ENCODE results near the gene MANEA. TPM values are rescaled to one million over a fixed set of nuclear protein-coding genes. Genes with fewer than 3 reads are reported as not detected.

The MANEA gene
- total and polyA plus RNA-seq, 2 experiments from 2014 or later = 12.3 to 16.5 TPM

DNA sequence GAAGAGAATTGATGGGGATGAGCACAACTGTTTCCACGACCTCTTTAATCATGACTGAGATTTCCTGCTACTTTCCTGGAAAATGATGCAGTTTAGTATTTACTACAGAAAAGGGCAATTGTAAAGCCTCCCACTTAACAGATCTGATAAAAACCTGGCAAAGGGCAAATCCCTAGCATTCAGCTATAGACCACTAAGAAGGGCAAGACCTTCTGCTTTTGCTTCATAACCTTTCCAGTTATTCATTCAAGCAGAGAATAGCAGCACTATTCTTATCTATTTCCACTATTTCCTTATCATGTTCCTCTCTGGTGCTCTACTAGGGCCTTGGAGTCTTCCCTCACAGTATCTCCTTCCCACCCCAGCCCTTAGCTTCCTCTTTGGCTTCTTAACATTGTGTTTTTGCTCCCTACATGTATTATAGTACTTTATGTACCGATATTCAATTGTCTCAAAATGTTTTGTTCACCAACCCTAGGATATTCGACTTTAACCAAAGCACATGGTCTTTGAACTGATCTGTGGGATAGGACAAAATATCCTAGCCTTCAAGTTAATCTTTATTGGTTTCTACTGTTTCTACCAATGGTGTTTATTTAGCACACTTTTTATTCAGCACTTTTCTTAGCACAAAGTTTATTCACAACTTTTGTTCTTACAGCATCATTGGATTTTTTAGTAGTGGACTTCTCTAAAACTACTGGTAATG lies 32.7 kb upstream of the MANEA start:
- in situ Hi-C loops (cut with MboI) = no loop called here
- Histone ChIP-seq H3K4me1 (ENCODE audit: insufficient read depth) (no peaks in the 10 kb centered on the region), H3K36me3 (ENCODE audit: low read depth) (no peaks in the 10 kb centered on the region), H3K27me3 (replicated peaks; ENCODE audit: insufficient read depth) (no peaks in the 10 kb centered on the region), H2AFZ (no peak overlapping the region), H3K9ac (no peak overlapping the region), H3K4me2 (ENCODE audit: unreplicated experiment) (no peak overlapping the region), H4K20me1 (ENCODE audit: insufficient read depth) (no peaks in the 10 kb centered on the region), H3K4me3 (no peak overlapping the region), H3F3A (ENCODE audit: insufficient read depth) (no peaks in the 10 kb centered on the region), H3K79me2 (ENCODE audit: insufficient read depth) (no peaks in the 10 kb centered on the region), H3K9me3 (ENCODE audit: low read depth) (no peaks in the 10 kb centered on the region), H3K9me2 (ENCODE audit: insufficient read depth) (no peaks in the 10 kb centered on the region), H3K27ac (no peak overlapping the region)
- TF ChIP-seq EZH2 (IDR thresholded peaks at IDR 0.05; ENCODE audit: insufficient read depth, poor library complexity, severe bottlenecking) (no peak), EZH2phosphoT487 (IDR thresholded peaks at IDR 0.05; ENCODE audit: insufficient read depth, low read depth) (no peak)
- DNase-seq = no peak
- WGBS, 2 experiments (ENCODE audit: low coverage in 1 of 2, low lambda C conversion rate in 2 of 2, missing lambda C conversion rate in 2 of 2) = 26 to 27% methylated on average over 3 of the region's 3 CpGs

DNA sequence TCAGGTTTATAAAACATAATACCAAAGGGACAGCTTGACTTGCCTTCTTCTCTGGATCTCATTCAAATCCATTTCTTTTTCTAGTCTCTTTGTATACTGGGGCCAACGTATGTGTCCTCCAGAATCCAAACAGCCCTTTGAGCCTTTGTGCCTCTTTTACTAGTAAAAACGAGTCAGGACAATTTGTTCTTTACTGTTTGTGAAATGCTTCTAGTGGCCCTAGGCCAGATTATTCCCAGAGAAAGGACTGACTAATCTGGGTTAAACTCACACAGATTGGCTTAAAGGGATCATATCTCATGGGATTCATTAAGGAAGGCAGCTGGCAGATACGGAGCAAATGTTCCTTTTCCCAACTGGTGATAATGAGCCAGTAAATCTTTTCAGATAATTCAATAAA lies 32.1 kb upstream of the MANEA start:
- TF ChIP-seq EZH2phosphoT487 (IDR thresholded peaks at IDR 0.05; ENCODE audit: insufficient read depth, low read depth) (no peak), EZH2 (IDR thresholded peaks at IDR 0.05; ENCODE audit: insufficient read depth, poor library complexity, severe bottlenecking) (no peak)
- H4K20me1 ChIP-seq (ENCODE audit: insufficient read depth) = no peaks in the 10 kb centered on the region
- no peaks in the 10 kb centered on the region for H3K79me2 ChIP-seq (ENCODE audit: insufficient read depth)
- no peaks in the 10 kb centered on the region for H3K4me1 ChIP-seq (ENCODE audit: insufficient read depth)
- H3F3A ChIP-seq (ENCODE audit: insufficient read depth) = no peaks in the 10 kb centered on the region
- H3K9me2 ChIP-seq (ENCODE audit: insufficient read depth) = no peaks in the 10 kb centered on the region
- H3K27me3 ChIP-seq (replicated peaks; ENCODE audit: insufficient read depth) = no peaks in the 10 kb centered on the region
- no peaks in the 10 kb centered on the region for H3K36me3 ChIP-seq (ENCODE audit: low read depth)
- no peak overlapping the region for H3K9ac ChIP-seq
- H3K4me3 ChIP-seq = no peak overlapping the region
- H2AFZ ChIP-seq = no peak overlapping the region
- no peaks in the 10 kb centered on the region for H3K9me3 ChIP-seq (ENCODE audit: low read depth)
- no peak for DNase-seq
- H3K4me2 ChIP-seq (ENCODE audit: unreplicated experiment) = no peak overlapping the region
- no peak overlapping the region for H3K27ac ChIP-seq
- 1 to 3% methylated on average over 3 of the region's 3 CpGs for WGBS, 2 experiments (ENCODE audit: low coverage in 1 of 2, low lambda C conversion rate in 2 of 2, missing lambda C conversion rate in 2 of 2)
- in situ Hi-C loops (cut with MboI) = no loop called here

DNA sequence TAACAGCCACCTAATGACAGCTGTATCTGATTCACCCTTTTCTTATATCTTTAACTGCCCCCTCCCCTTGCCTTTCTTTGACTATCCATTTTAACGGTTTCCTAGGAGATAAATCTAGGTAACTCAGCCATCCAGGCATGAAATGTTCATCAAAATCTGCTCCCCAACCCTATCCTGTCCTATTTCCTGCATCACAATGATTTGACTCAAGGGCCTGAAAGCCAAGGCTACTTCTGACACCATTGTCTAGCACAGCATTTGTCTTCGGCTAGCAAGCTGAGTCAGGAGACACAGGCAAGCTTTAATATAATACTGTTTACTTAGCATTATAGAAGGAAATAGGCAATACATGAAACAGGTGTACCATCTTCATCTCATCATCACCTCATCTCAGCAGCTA lies 31.6 kb upstream of the MANEA start:
- in situ Hi-C loops (cut with MboI) = no loop called here
- no peak overlapping the region for H3K4me2 ChIP-seq (ENCODE audit: unreplicated experiment)
- TF ChIP-seq EZH2 (IDR thresholded peaks at IDR 0.05; ENCODE audit: insufficient read depth, poor library complexity, severe bottlenecking) (no peak), EZH2phosphoT487 (IDR thresholded peaks at IDR 0.05; ENCODE audit: insufficient read depth, low read depth) (no peak)

DNA sequence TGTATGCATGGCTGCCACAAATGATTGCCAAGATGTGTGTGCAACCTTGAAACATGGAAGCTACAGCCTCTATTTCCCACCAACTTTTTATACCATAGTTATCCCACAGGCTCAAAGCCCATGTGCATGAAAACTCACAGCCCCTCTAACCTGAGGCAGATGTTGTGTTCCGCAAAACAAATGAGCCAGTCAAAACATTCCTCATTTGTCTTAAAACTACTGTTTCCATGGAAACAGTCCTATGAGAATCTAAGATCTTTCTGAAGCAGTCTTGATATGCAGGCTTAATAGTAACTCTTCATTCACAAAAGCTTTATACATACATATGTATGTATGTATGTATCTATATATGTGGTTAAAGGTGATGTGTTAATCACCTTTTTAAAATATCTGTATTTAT lies 31.2 kb upstream of the MANEA start:
- Histone ChIP-seq H3K79me2 (ENCODE audit: insufficient read depth) (no peaks in the 10 kb centered on the region), H3K27me3 (replicated peaks; ENCODE audit: insufficient read depth) (no peaks in the 10 kb centered on the region), H4K20me1 (ENCODE audit: insufficient read depth) (no peaks in the 10 kb centered on the region), H3K27ac (no peak overlapping the region), H3K9me2 (ENCODE audit: insufficient read depth) (no peaks in the 10 kb centered on the region), H3K9ac (no peak overlapping the region), H3K4me1 (ENCODE audit: insufficient read depth) (no peaks in the 10 kb centered on the region), H3K4me2 (ENCODE audit: unreplicated experiment) (no peak overlapping the region), H2AFZ (no peak overlapping the region), H3K4me3 (no peak overlapping the region), H3F3A (ENCODE audit: insufficient read depth) (no peaks in the 10 kb centered on the region), H3K9me3 (ENCODE audit: low read depth) (no peaks in the 10 kb centered on the region), H3K36me3 (ENCODE audit: low read depth) (no peaks in the 10 kb centered on the region)
- in situ Hi-C loops (cut with MboI) = no loop called here
- TF ChIP-seq EZH2phosphoT487 (IDR thresholded peaks at IDR 0.05; ENCODE audit: insufficient read depth, low read depth) = no peak
- no peak for TF ChIP-seq EZH2 (IDR thresholded peaks at IDR 0.05; ENCODE audit: insufficient read depth, poor library complexity, severe bottlenecking)
- 29 to 53% methylated on average over 1 of the region's 1 CpG for WGBS, 2 experiments (ENCODE audit: low coverage in 1 of 2, low lambda C conversion rate in 2 of 2, missing lambda C conversion rate in 2 of 2)
- DNase-seq = no peak

More for the DNA sequence above, 31.6 kb upstream of the MANEA start:
- Histone ChIP-seq H3K27ac (no peak overlapping the region), H3K36me3 (ENCODE audit: low read depth) (no peaks in the 10 kb centered on the region), H3K4me1 (ENCODE audit: insufficient read depth) (no peaks in the 10 kb centered on the region), H3K27me3 (replicated peaks; ENCODE audit: insufficient read depth) (no peaks in the 10 kb centered on the region), H3K79me2 (ENCODE audit: insufficient read depth) (no peaks in the 10 kb centered on the region), H3K9ac (no peak overlapping the region), H2AFZ (no peak overlapping the region), H3F3A (ENCODE audit: insufficient read depth) (no peaks in the 10 kb centered on the region), H3K9me2 (ENCODE audit: insufficient read depth) (no peaks in the 10 kb centered on the region), H3K9me3 (ENCODE audit: low read depth) (no peaks in the 10 kb centered on the region), H3K4me3 (no peak overlapping the region), H4K20me1 (ENCODE audit: insufficient read depth) (no peaks in the 10 kb centered on the region)
- DNase-seq = no peak
- WGBS, 2 experiments (ENCODE audit: low coverage in 1 of 2, low lambda C conversion rate in 2 of 2, missing lambda C conversion rate in 2 of 2) = 6 to 9% methylated on average over 2 of the region's 2 CpGs
